Keratinocyte (primary cell): ENCODE results near the gene ANAPC2. TPM values are rescaled to one million over a fixed set of nuclear protein-coding genes. Genes with fewer than 3 reads are reported as not detected.
A peak's percentile ranks its signal among the peaks of the same experiment; 100 is the strongest.

Experiments used
- DNase-seq: peaks from one replicate; pipeline ENCODE4 v3.0.0-alpha.2; 2011; ENCODE audit warnings: low read depth, missing footprints, low spot score
- FAIRE-seq: peaks from 2 replicates; lab custom pipeline; 2011; peaks lifted over from hg19 to GRCh38; lab: Jason Lieb, UNC
- H2AFZ ChIP-seq: 2 replicates; pipeline ENCODE4 v1.6.0; 2012; ENCODE audit warnings: low read length, control low read depth, inconsistent platforms; ENCODE audit not compliant: control insufficient read depth
- H3K27ac ChIP-seq: 2 replicates; pipeline ENCODE4 v1.5.1; 2011; ENCODE audit warnings: low read length; ENCODE audit not compliant: control insufficient read depth, insufficient read depth
- H3K27me3 ChIP-seq: 3 replicates; pipeline ENCODE4 v1.6.0; 2011; ENCODE audit warnings: low read length; ENCODE audit not compliant: control insufficient read depth, insufficient read depth; ENCODE audit errors: extremely low read depth
- H3K36me3 ChIP-seq, 2 experiments: 2 replicates in 1 of 2; 3 replicates in 1 of 2; pipeline ENCODE4 v1.5.1; 2011; ENCODE audit warnings: low read length in 2 of 2, mild to moderate bottlenecking in 1 of 2; ENCODE audit not compliant: control insufficient read depth in 2 of 2, insufficient read depth in 2 of 2; ENCODE audit errors: extremely low read depth in 1 of 2
- H3K4me1 ChIP-seq: 3 replicates; pipeline ENCODE4 v1.5.1; 2011; ENCODE audit warnings: low read length; ENCODE audit not compliant: control insufficient read depth, insufficient read depth; ENCODE audit errors: extremely low read depth
- H3K4me2 ChIP-seq: 3 replicates; pipeline ENCODE4 v1.6.0; 2011; ENCODE audit warnings: low read depth, low read length; ENCODE audit not compliant: control insufficient read depth, insufficient read depth; ENCODE audit errors: extremely low read depth
- H3K4me3 ChIP-seq, 3 experiments: fragments of 200-600 bp in 1 of 3; sonication (generic) in 1 of 3; 2 replicates in 2 of 3; 3 replicates in 1 of 3; pipeline ENCODE4 v1.5.1; 2011 to 2016; ENCODE audit warnings: low read length in 3 of 3, mild to moderate bottlenecking in 3 of 3, control low read depth in 2 of 3, inconsistent platforms in 1 of 3, low read depth in 1 of 3, mixed read lengths in 1 of 3, mixed run types in 1 of 3, moderate library complexity in 1 of 3; ENCODE audit not compliant: control insufficient read depth in 2 of 3, insufficient read depth in 2 of 3; ENCODE audit errors: extremely low read depth in 1 of 3
- H3K79me2 ChIP-seq: 2 replicates; pipeline ENCODE4 v1.6.0; 2012; ENCODE audit warnings: low read length; ENCODE audit not compliant: control insufficient read depth, insufficient read depth
- H3K9ac ChIP-seq: 3 replicates; pipeline ENCODE4 v1.6.0; 2011; ENCODE audit warnings: low read length; ENCODE audit not compliant: control insufficient read depth, insufficient read depth; ENCODE audit errors: extremely low read depth
- H3K9me1 ChIP-seq: 3 replicates; pipeline ENCODE4 v1.6.0; 2011; ENCODE audit warnings: low read length; ENCODE audit not compliant: control insufficient read depth, insufficient read depth; ENCODE audit errors: extremely low read depth
- H3K9me3 ChIP-seq: 2 replicates; pipeline ENCODE4 v1.5.1; 2012; ENCODE audit warnings: low read depth, low read length; ENCODE audit not compliant: control insufficient read depth
- H4K20me1 ChIP-seq: 3 replicates; pipeline ENCODE4 v1.6.0; 2011; ENCODE audit warnings: low read length; ENCODE audit not compliant: control insufficient read depth, insufficient read depth; ENCODE audit errors: extremely low read depth
- CTCF ChIP-seq, 3 experiments: IDR thresholded peaks in 1 of 3; conservative IDR thresholded peaks in 1 of 3; optimal IDR thresholded peaks in 1 of 3; 2 replicates in 2 of 3; 3 replicates in 1 of 3; pipeline versions ENCODE3 to v1.5.1; 2011; ENCODE audit warnings: low read length in 3 of 3, mild to moderate bottlenecking in 3 of 3, moderate library complexity in 2 of 3, control low read depth in 1 of 3, inconsistent platforms in 1 of 3; ENCODE audit not compliant: insufficient read depth in 2 of 3; ENCODE audit errors: extremely low read depth in 1 of 3
- EZH2 ChIP-seq: IDR thresholded peaks from one replicate; pipeline ENCODE4 v1.6.1; 2012; ENCODE audit warnings: inconsistent platforms, mild to moderate bottlenecking, low read length, moderate library complexity
- dilution Hi-C: fragments of 300-500 bp; cut with MboI; formaldehyde crosslinking; loops from one replicate; pipeline ENCODE4 v1.7.0; 2020; ENCODE audit warnings: low sequenced_read_pairs; ENCODE audit not compliant: extremely low pct_ligation_motif_present
- polyA plus RNA-seq, 5 experiments: library from polyadenylated mRNA; depleted of rRNA in 3 of 5; stranded (reverse) in 3 of 5; stranded (forward) in 1 of 5; unstranded in 1 of 5; fragments of >200 nt; gene quantifications; 1 replicate in 1 of 5; 2 replicates in 3 of 5; 3 replicates in 1 of 5; pipeline versions ENCODE4 v1.2.1 to v1.2.3, GENCODE V29; 2011 to 2012; ENCODE audit warnings: missing spikeins in 2 of 5, low read depth in 1 of 5, low replicate concordance in 1 of 5

The ANAPC2 gene
- polyA plus RNA-seq, 1 donor (not counting 4 experiments of a cell fraction or from before 2014, with no cell fraction given): 11.9 TPM

DNA sequence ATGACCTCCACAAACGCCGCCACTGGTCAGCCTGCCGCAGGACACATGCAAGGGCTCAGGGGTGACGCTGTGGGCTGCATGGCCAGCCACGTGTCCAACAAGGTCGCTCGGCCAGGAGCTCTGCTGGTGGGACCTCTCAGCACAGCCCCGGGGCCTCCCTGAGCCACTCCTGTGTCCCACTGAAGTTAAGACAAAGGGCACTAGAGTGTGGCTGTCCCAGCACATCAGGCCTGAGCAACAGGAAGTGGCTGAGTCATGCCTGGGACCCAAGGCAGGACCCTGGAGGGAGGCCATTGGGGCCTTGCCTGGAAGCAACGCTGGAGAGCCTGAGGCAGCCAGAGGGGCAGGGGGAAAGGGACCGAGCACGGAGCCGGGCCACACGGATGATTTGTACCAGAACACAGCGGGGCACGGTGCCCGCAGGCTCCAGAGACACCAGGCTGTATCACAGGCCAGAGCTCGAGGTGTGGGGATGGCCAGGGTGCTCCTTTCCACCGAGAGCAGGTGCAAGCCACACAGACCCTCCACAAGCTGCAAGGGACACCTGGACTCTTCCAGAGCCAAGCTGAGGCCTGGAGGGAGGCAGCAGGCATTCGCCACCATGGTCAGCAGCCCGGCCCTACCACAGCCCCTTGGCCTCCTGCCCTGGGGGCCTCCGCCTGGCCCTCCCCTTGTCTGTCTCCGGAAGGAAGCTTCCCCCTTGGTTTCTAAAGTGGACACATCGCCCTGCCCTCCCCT lies 10.0 kb downstream of the ANAPC2 start:
- Histone ChIP-seq H3K4me1 (no peaks in the 10 kb centered on the region), H3K4me2 (no peak overlapping the region), H3K27me3 (peaks cover 22% of the 10 kb centered on the region), H3K4me3 (no peak overlapping the region), H3K9me3 (no peaks in the 10 kb centered on the region), H2AFZ (no peak overlapping the region), H3K36me3 (peaks cover 8 to 15% of the 10 kb centered on the region in 2 experiments), H3K27ac (no peak overlapping the region), H4K20me1 (peaks cover 9% of the 10 kb centered on the region), H3K9ac (no peak overlapping the region), H3K79me2 (no peaks in the 10 kb centered on the region), H3K9me1 (no peaks in the 10 kb centered on the region)
- FAIRE-seq: no peak
- DNase-seq: no peak
- TF ChIP-seq EZH2 (no peak), CTCF (optimal IDR thresholded peaks at IDR 0.05 in 1 of 3, IDR thresholded peaks at IDR 0.05 in 1 of 3, conservative IDR thresholded peaks at IDR 0.05 in 1 of 3; ENCODE audit: extremely low read depth in 1 of 3, insufficient read depth in 2 of 3, low read length in 3 of 3) (no peak)
- dilution Hi-C loops: no loop called here

GRCh38 chr9:137176302-137177182 lies 11.8 kb downstream of the ANAPC2 start:
- Histone ChIP-seq H3K9me1 (no peaks in the 10 kb centered on the region), H2AFZ (no peak overlapping the region), H4K20me1 (peaks cover 9% of the 10 kb centered on the region), H3K4me1 (no peaks in the 10 kb centered on the region), H3K4me3 (no peak overlapping the region), H3K9me3 (no peaks in the 10 kb centered on the region), H3K27ac (no peak overlapping the region), H3K9ac (no peak overlapping the region), H3K27me3 (peaks cover 38% of the 10 kb centered on the region), H3K4me2 (no peak overlapping the region), H3K36me3 (peaks cover 2 to 7% of the 10 kb centered on the region in 2 experiments), H3K79me2 (no peaks in the 10 kb centered on the region)
- dilution Hi-C loops: no loop called here
- DNase-seq (no peak), FAIRE-seq (peak; percentile 17)
- TF ChIP-seq EZH2: no peak
- TF ChIP-seq CTCF (optimal IDR thresholded peaks at IDR 0.05 in 1 of 3, IDR thresholded peaks at IDR 0.05 in 1 of 3, conservative IDR thresholded peaks at IDR 0.05 in 1 of 3; ENCODE audit: extremely low read depth in 1 of 3, insufficient read depth in 2 of 3, low read length in 3 of 3): peak; percentile 75 to 87 (median 87)
